GM21381 (cell line): ENCODE measurements around the gene ADCY2.

Source experiments
- ATAC-seq: cut with Tn5 transposase; IDR thresholded peaks from one replicate; pipeline ENCODE4 v1.9.1; 2021; ENCODE audit warnings: mild to moderate bottlenecking, moderate library complexity; ENCODE audit not compliant: unreplicated experiment

ADCY2 gene

DNA sequence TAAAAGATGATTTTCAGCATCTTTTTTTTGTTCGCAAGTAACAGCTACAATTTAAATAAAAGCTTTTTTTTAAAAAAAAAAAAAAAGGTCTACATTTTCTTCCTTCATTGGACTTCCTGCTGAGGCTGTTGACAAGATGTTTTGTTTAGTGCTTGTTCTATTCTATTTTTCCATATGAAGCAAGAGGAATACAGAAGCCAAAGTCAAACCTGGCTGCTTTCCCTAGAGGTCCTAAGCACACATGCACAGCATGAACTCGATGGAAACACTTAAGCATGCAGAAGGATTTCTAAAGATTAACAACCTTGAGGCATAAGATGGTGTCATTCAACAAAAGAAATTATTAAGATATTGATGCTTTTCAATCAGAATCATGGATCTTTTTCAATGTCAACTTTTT, 105.1 kb downstream of the ADCY2 start:
- no peak for ATAC-seq

DNA sequence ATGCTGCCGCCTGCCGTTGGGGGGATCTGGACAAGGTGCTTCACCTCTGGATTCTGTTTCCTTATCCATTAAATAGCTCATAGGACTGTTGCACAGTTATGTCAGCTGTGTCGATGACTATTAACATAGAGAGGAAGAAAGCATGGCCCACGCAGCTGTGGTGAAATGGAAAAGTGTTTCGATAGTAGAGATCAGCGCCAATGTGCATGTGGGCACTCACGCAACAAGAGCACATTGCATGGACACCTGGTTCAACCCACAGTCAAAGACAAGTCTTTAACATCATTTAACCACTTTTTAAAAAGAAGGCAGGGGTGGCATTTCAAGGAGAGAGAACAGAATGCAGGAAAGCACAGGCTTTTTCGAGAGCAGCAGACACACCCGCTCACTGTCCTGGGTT, 107.6 kb downstream of the ADCY2 start:
- ATAC-seq: no peak

DNA sequence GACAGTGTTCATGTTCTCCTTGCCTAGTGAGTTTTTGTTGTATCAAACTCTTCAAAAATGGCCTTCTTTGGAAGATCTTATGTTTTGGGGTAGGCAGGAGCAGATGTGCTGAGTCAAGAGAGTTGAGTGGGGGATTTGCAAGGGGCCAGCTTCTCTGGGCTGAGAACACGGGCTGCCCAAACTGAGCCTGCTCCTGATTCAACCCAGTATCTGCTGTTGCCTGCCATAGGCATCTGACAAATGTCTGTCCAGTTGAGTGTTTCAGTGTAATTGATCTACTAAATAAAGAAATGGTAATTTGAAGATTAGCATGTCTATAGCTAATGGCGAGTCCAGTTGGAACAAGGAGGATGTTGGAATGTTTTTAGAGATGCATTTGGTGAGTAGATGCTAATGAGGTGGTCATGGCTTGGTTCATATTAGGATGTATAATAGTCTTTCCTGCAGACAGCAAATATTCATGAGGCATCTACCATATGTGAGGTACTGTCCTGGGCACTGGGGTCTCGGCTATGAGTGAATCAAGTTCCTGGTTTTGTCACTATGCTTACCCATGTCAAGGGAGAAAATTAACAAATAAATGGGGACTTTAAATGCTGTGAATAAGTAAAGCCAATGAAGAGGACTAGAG, 119.5 kb downstream of the ADCY2 start:
- no peak for ATAC-seq

DNA sequence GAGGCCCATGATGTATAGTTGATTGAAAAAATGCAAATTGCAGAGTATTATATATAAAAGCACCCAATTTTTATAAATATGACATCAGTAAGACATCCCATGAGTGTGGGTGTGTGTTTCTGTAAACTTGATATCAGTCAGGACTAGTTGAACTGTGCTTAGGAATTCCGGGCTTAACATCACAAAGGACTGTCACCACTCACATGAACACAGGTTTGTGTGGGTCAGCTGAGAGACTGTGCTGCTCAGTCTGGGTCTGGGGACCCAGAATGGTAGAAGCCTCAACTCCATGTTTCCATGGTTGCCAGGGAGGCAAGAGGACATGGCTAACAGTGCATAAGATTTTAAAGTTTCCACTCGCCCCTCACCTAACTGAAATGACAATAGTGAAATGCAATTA, 120.3 kb downstream of the ADCY2 start:
- ATAC-seq: no peak

DNA sequence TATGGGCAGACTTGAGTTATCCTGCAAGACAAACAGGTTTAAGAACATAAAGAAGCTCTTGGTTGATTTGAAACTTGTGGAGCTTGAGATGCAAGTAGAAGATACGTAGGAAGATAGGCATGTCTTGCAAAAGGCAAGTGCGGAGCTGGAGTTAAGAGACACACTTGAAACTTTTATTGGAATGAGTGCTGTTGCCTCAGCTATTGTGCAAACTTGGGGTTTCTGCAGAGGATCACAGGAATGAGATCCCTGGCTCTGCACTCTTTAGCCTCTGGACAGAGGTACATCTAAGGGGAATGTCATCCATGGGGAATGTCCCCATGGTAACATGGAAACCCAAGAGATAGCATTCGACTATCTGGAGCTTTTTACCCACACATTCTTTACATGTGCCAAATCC, 121.1 kb downstream of the ADCY2 start:
- ATAC-seq: no peak

DNA sequence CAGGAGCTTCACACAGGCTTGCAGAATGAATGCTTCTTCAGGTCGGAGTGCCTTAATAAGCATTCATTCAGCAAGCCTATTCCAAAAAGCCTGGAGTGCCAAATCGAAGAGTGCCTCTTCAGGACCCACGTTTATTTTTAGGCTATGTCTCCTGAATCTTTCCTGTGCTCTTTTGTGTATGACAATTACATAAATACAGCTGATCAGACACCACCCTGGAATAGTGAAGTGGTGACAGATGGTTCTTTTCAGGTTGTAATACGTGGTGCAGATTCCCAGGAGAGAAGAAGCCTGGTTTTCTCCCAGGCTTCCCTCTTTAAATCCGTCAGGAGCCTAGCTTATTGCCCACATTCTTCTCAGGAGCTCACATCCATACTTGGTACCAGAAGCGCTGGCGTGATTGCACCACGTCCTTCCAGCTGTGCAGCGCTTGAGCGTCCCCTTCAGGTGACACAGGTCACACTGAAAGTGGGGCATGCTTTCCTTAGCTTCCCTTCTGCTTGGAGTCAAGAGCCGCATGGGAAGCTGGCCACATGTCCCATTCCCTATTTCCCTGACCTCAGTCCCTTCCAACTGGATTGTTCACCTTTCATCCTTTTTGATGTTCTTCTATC, 123.1 kb downstream of the ADCY2 start:
- ATAC-seq: no peak

DNA sequence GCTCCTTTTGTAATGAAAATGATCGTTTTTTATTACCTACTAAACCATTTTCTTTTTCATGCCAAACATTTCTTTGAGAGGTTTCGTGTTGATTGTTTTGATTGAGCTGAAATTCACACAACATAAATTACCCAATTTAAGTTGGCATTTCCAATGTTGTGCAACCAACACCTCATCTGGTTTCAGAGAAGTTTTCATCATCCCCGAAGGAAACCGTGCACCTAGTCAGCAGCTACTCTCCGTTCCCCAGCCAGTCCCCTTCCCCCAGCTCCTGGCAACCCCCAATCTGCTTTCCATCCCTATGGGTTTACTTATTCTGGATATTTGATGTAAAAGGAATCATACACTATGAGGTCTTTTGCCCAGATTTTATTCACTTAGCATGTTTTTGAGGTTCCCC, 123.6 kb downstream of the ADCY2 start:
- no peak for ATAC-seq

DNA sequence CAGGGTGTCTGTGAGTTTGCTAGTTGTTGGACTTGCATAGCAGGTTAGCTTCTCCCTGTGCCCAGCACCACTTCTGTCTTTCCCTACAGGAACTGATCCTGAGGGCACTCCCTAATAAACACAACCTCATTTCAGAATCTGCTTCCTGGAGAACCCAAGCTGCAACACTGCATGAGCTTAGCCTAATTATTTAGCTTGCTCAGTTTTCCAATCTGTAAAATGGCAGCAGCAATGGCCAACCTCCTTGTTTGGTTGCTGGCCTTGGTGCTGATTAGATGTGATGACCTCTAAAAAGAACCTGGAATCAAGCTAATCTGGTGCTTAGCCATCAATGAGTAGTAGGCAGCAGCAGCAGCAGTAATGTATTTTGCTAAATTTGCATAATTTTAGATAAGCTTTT, 133.9 kb downstream of the ADCY2 start:
- no peak for ATAC-seq

DNA sequence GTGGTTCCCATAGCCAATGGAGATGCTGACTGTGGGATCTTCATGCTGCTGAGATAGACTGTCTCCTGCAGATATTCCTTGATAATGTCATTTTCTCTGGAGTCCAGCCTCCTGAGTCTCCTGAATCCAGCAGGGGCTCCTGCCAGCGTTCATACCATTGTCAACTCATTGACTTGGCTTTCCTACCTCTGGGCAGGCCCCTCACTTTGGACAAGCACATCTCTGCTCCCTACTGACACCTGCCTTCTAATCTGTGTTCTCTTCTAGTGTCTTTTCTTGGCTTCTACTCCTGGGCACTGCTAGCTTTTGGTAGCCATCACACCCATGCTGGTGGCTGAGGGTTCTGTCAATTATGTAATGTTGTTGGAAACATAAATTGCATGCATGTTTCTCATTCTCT, 138.0 kb downstream of the ADCY2 start:
- ATAC-seq: no peak

DNA sequence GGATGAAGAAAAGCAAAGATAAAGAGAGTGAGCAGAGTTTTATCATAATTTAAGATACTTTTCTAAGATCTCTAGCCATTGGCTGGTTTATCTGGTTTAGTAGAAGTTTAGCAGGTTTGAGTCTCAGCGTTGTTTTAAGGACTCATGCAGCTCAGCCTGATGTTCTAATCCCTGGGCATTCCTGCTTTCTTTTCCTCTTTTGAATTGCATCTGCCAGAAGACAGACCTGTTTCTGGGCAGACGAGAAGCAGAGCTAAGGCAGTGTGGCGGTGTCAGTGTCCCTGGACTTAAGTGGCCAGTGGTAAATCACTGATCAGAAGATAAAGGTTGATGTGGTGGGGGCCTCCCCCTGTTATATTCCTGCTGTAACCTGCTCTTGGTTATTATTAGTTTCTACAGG, 138.6 kb downstream of the ADCY2 start:
- ATAC-seq: no peak

DNA sequence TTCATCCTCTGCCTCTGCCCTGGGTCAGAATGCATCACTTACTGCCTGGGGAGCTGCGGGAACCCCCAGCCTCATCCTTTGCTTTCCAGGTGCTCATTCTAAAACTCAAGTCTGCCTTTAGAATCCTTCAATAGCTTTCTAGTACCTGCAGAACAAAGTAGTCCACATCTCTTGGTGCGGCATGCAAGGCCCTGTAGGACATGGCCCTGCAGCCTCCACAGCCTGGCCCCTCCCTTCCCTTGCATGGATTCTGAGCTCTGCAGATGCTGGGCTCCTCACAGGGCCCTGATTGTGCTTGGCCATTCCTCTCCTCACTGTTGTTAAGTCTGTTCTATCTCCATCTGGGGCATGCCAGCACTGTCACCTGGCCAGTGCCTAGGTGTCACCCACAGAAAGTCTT, 141.6 kb downstream of the ADCY2 start:
- no peak for ATAC-seq

DNA sequence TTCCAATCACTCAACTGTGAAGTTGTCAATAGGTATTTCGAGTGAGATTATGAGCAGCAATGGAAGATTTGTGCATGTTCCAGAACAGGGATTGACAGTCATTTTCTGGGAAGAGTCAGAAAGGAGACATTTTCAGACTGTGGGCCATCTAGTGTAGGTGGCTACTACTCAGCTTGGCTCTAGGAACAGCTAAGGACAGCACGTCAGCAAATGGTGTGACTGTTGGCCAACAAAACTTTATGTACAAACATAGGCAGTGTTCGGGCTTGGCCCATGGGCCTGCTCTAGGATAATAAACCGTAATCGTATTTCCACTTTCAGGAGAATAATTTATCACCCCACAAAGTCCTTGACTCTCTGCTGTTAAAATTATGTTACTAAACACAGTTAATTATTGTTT, 143.6 kb downstream of the ADCY2 start:
- ATAC-seq: no peak

DNA sequence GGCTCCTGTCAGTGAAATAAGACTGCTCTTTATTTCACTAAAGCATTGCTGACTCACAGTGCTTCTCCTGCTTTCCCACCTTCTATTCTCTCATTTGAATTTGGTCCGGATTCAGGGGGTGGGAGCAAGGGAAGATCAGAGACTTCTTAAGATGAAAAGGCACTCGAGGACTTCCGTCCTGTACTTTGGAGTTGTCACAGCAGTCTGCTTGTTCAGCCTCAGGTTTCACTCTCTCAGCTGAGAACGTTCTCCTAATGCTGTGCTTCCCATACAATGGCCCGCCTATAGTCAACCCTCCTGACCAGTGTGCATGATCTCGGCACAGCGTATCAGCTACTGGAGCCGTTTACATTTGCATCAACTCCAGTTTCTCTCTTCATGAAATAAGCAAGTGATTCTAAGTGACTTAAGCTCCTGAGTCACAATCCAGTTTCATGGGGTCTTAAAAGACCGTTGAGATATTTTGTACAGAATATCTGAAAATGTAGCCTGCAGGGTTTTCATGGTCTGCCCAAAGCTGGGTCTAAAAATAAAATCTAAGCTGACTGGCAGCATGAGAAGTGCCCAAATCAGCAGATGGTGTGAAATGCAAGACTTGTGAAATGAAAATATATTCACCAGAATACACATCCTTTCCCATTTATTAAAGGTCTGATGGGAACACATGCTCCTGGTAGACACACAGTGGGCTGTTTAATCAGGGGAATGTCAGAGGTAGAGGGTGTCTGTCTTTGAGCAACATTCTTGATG, 145.0 kb downstream of the ADCY2 start:
- no peak for ATAC-seq

DNA sequence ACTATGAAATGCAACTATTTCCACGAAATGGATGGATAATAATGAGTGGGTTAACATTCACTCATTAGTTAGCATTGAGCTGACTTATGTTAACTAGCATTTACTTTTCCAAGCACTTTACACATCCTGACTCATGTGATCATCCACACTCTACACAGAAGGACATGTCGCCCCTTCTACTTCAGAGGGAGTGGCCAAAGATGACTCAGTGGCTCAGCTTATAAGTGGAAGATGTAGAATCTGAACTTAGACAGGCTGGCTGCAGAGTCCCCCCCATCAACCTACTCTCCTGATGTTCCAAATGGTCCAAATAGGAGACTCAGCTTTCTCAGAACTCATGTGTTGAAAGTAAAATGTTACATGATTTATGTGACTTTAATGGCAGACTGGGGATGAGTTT, 146.0 kb downstream of the ADCY2 start:
- no peak for ATAC-seq

DNA sequence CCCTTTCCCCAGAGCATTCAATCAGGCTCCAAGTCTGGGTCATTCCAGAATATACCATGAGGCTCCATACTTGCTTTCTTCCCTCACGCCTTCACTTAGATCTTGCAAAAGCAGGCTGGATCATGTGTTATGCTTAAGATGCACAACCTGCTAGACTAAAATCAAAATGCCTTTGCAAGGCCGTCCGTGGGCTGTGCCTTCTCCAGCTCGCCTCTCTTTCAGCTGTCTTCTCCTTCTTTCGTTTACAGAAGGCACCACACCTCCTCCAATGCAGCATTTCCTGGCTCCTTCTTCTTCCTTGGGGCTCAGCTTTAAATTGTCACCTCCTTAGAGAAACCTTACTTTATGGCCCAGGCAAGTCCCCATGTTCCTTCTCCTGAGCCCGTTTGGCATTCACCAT, 150.6 kb downstream of the ADCY2 start:
- no peak for ATAC-seq

DNA sequence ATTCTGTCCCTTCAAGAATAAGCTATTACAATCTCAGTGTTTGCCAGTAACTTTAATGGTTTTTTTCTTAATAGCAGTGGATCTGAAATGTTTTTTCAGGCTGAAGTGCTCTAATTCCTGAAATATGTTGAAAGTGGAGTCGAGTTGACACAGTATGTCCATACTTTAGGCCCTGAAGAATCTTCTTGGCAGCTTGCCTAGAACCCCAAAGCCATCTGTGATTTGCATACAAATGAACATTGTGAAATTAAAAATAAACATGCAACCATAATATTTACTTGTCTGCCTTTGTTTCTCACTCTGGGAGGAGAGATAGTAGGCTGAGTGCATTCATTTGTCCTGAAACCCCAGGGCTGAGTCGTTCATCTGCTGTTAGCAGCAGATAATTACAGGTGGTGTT, 152.7 kb downstream of the ADCY2 start:
- no peak for ATAC-seq

DNA sequence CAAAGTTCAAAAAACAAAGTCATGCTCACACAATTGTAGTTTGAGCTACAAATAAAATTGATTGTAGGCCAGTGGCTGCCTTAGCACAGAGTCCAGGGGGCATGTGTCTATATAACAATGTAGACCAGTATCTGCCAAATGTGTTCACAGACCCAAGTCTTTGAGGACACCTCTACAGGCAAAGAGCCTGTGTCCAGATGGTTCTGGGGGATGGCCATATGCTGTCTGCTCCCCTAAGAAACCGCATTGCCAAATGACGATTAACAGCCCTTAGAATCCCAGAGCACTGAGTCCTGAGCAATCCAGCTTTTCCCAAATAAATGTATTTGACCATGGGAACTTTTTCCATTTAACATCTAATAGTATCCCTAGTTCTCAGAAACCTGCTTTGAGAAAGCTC, 169.6 kb downstream of the ADCY2 start:
- ATAC-seq: no peak

DNA sequence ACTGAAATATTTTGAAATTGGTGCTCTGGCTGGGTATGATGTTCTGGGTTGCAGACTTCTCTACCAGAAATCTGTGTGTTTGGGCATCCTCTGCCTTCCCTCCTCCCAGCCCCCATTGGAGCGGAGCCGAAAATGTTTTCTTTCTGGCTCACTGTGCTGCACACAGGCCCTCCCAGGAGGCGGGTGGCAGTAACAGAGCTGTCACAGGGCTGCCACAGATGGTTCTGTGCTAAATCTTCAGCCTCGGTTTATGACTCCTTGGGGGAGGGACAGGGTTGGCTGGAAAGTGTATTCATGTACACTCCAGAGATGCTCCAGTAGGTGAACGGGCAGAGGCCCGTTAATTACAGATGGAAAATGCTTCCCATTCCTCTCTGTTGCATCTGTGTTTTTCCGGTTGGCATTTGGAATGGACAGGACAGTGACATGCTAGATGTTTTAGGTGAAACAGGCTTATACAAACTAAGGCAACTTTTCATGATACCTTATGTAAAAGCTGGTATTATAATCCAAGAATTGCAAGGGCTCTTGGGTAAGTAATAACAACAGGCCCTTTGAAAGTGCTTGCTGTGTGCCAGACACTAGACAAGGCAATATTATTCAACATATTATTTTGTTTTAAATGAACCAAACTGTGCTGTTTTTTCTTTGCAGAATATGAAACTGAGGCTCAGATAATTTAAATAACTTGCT, 180.2 kb downstream of the ADCY2 start:
- ATAC-seq: no peak

DNA sequence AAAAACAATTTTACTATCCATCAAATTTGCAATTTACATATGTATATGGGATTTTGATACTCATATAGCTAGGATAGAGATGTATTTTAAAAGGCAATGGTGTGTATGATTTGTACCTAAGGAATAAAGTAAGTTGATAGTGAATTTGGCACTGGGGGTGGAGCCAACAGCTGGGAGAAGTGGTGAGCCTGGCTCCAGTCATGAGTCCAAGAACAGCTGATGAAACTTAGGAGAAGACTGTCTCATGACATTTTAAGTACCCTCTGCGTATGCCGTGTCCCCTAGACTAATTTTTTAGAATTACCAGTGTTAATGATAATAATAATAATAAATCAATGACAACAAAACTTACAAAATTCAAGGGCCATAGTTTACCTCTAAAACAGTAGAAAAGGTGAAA, 181.4 kb downstream of the ADCY2 start:
- ATAC-seq: no peak

DNA sequence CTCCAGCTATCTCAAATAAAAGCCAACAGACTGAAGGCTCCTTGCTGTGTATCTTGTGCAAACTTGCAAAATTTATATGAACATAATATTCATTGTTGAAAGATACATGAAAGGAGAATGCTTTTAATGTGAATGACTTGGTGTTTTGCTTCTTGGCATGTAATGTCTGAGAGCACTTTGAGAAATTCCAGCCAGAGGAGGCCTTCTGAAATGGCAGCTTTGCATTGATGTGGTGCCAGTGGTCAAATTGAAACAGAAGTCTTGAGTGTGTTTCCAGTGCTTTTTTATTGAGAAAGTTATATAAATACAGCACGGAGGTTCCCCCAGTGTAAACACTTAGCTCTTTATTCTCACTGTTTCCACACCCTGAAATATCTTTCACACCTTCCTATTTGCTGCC, 182.1 kb downstream of the ADCY2 start:
- ATAC-seq: no peak

DNA sequence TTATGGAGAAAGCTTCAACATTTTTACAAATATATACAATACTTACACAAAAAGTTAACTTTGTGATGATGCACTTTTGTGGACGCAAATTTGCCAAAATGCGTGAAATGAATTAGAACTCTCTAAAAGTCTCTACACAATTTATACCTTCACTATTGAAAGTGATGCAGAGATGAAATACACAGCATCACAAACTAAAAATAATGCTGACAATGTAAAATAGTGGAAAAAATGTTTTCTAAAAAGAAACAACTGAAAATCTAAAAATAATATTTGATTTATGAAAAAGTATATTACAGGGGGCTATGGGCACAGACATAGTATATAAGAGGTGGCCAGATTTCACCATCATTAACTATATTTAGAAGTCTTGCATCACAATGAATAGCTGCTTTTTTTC, 188.8 kb downstream of the ADCY2 start:
- no peak for ATAC-seq

DNA sequence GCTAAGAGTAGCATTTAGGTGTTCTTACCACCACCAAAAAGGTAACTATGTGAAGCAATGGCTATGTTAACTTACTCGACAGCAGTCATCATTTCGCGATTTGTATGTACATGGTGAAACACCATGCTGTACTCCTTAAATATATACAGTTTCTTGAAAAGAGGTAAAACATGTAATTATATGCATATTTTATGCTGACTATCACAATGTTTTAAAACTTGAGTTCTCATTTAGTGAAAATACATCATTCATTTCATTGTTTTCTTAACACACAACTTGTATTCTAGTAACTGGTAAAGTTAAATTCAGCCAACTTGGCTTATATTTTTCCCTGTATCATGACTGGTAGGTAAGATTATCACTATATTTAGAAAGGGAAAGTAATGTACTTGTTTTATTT, 189.9 kb downstream of the ADCY2 start:
- ATAC-seq: no peak
